K562 (cell line): ENCODE measurements around the gene SYS1. TPM values are rescaled to one million over a fixed set of nuclear protein-coding genes. Genes with fewer than 3 reads are reported as not detected.
A peak's percentile ranks its signal among the peaks of the same experiment; 100 is the strongest.

Source experiments
- CAMTA2 ChIP-seq: fragments of 250-450 bp; sonication (Bioruptor Pico); conservative IDR thresholded peaks from 2 replicates; pipeline ENCODE4 v1.5.1; 2022
- CC2D1A ChIP-seq: fragments of 450-650 bp; IDR thresholded peaks from 2 replicates; pipeline ENCODE4 v1.6.1; 2017; ENCODE audit warnings: mild to moderate bottlenecking
- DMBX1 ChIP-seq: fragments of 250-450 bp; sonication (Bioruptor Pico); IDR thresholded peaks from 2 replicates; pipeline ENCODE4 v1.8.0; 2022; ENCODE audit warnings: inconsistent platforms, mild to moderate bottlenecking, moderate library complexity, borderline replicate concordance
- E2F3 ChIP-seq: fragments of 250-450 bp; sonication (Bioruptor Pico); IDR thresholded peaks from 2 replicates; pipeline ENCODE4 v1.4.0; 2020; ENCODE audit warnings: mild to moderate bottlenecking
- HNRNPH1 ChIP-seq: fragments of 200-400 bp; formaldehyde crosslinking; optimal IDR thresholded peaks from 2 replicates; pipeline ENCODE3; 2017; ENCODE audit warnings: low read depth, mild to moderate bottlenecking, low read length, moderate library complexity
- KLF6 ChIP-seq: fragments of 250-450 bp; sonication (Bioruptor Pico); IDR thresholded peaks from 2 replicates; pipeline ENCODE4 v1.4.0; 2020; ENCODE audit warnings: mild to moderate bottlenecking, moderate library complexity, borderline replicate concordance
- MYC ChIP-seq, 2 experiments: fragments of 250-450 bp in 1 of 2; sonication (Bioruptor Pico) in 1 of 2; IDR thresholded peaks; 2 replicates each; pipeline versions ENCODE4 v1.5.1 to v1.6.1; 2012 to 2021; ENCODE audit warnings: low read depth in 2 of 2, borderline replicate concordance in 1 of 2, improper control_type of control experiment in 1 of 2, low read length in 1 of 2, mild to moderate bottlenecking in 1 of 2, moderate library complexity in 1 of 2
- NFIC ChIP-seq: fragments of 450-650 bp; IDR thresholded peaks from 2 replicates; pipeline ENCODE4 v1.6.1; 2017; ENCODE audit warnings: mild to moderate bottlenecking, inconsistent platforms
- PRMT5 ChIP-seq: sonication (generic); formaldehyde crosslinking; IDR thresholded peaks from 2 replicates; pipeline ENCODE4 v1.5.0; 2020; ENCODE audit warnings: missing genetic modification reagents
- SAP30 ChIP-seq: fragments of 200-600 bp; sonication (generic); IDR thresholded peaks from 2 replicates; pipeline ENCODE4 v1.6.1; 2012; ENCODE audit warnings: borderline replicate concordance, low read depth, mild to moderate bottlenecking, moderate library complexity, low read length, control low read depth, inconsistent platforms; ENCODE audit not compliant: insufficient read depth, poor library complexity, severe bottlenecking
- SMARCA4 ChIP-seq: fragments of 450-650 bp; IDR thresholded peaks from 2 replicates; pipeline ENCODE4 v1.6.1; 2016
- TEAD1 ChIP-seq, 2 experiments: fragments of 450-650 bp in 1 of 2; sonication (generic) in 1 of 2; formaldehyde crosslinking; IDR thresholded peaks; 2 replicates each; pipeline versions ENCODE4 v1.4.0 to v1.8.0; 2020 to 2022; ENCODE audit warnings: mild to moderate bottlenecking in 2 of 2, missing genetic modification reagents in 1 of 2
- ZKSCAN3 ChIP-seq: fragments of 250-450 bp; sonication (Bioruptor Pico); IDR thresholded peaks from 2 replicates; pipeline ENCODE4 v1.4.0; 2020
- ZNF384 ChIP-seq: IDR thresholded peaks from 2 replicates; pipeline ENCODE4 v1.6.1; 2012; ENCODE audit warnings: low read depth, low read length, improper control_type of control experiment
- polyA plus RNA-seq, 8 experiments: library from polyadenylated mRNA; depleted of rRNA in 4 of 8; stranded (reverse) in 5 of 8; unstranded in 3 of 8; fragments of >200 nt; fragmentation: Nextera tagmentation in 2 of 8; fragmentation: Illumina TruSeq in 1 of 8; extraction: Ambion mirVana in 2 of 8; extraction: Trizol in 1 of 8; gene quantifications; 2 replicates each; pipeline versions ENCODE4 v1.2.1 to v1.2.3, GENCODE V29; 2011 to 2014; ENCODE audit warnings: inconsistent platforms in 1 of 8, missing spikeins in 1 of 8
- total RNA-seq, 7 experiments: library from RNA; depleted of rRNA in 6 of 7; stranded (reverse); fragments of >200 nt in 6 of 7; fragmentation: Illumina TruSeq in 2 of 7; extraction: Trizol in 2 of 7; gene quantifications; 2 replicates each; pipeline versions ENCODE4 v1.2.1 to v1.2.3, GENCODE V29; 2011 to 2021; ENCODE audit warnings: low replicate concordance in 1 of 7
- TF ChIP-seq, protein P1 (sequence below): fragments of 450-650 bp; IDR thresholded peaks from 2 replicates; pipeline ENCODE4 v1.6.1; 2017; ENCODE audit warnings: antibody characterized with exemption, mild to moderate bottlenecking
- TF ChIP-seq, protein P2 (sequence below): IDR thresholded peaks from 3 replicates; pipeline ENCODE4 v1.6.1; 2011; ENCODE audit warnings: borderline replicate concordance, mild to moderate bottlenecking; ENCODE audit not compliant: insufficient read length, insufficient read depth
- TF ChIP-seq, protein P3 (sequence below): fragments of 450-650 bp; formaldehyde crosslinking; IDR thresholded peaks from 2 replicates; pipeline ENCODE4 v1.4.0; 2020; ENCODE audit warnings: mild to moderate bottlenecking, moderate library complexity
- TF ChIP-seq, protein P4 (sequence below), 3 experiments: fragments of 200-800 bp in 1 of 3; sonication (Bioruptor generic) in 1 of 3; sonication (generic) in 1 of 3; formaldehyde crosslinking in 1 of 3; IDR thresholded peaks; 2 replicates each; pipeline versions ENCODE4 v1.6.1 to v1.8.0; 2016 to 2022; ENCODE audit warnings: mild to moderate bottlenecking in 2 of 3, missing compliant biosample characterization in 2 of 3, missing genetic modification characterization in 2 of 3, missing genetic modification reagents in 1 of 3
- TF ChIP-seq, protein P5 (sequence below): sonication (generic); formaldehyde crosslinking; IDR thresholded peaks from 2 replicates; pipeline ENCODE4 v1.8.0; 2022; ENCODE audit warnings: mild to moderate bottlenecking, missing genetic modification reagents

SYS1 gene
- total and polyA plus RNA-seq, 9 of the 15 experiments (the other 6 are each of a cell fraction or from before 2014, with no cell fraction given): 11.1 to 25.2 (median 17.5) TPM

DNA sequence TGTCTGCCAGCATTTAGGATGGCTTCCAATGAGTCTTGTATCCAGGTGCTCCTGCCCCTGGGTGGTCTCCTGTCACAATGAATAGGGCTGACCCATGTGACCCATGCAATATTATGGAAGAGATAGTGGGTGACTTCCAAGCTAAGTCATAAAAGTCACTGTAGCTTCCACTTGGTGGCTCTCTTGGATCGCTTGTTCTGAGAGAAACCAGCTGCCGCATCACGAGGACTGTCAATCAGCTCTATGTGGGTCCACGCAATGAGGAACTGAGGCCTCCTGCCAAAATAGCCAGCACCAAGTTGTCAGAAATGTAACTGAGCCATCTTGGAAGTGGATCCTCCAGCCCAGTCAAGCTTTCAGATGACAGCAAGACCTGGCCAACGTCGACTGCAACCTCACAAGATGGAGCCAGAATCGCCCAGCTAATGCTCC lies 40.0 kb upstream of the SYS1 start (continued):
- TF ChIP-seq E2F3 (CRISPR knock-in tag): no peak
- TF ChIP-seq ZNF384: no peak
- TF ChIP-seq SMARCA4: 0 out of 2 replicates have a peak, but pooled peaks have one; percentile 34
- peak in 1 of 2 experiments; percentile 52; a peak in 1 of 4 replicates for TF ChIP-seq TEAD1 (CRISPR knock-in tag; IDR thresholded peaks at IDR 0.05)
- TF ChIP-seq, protein P1, sequence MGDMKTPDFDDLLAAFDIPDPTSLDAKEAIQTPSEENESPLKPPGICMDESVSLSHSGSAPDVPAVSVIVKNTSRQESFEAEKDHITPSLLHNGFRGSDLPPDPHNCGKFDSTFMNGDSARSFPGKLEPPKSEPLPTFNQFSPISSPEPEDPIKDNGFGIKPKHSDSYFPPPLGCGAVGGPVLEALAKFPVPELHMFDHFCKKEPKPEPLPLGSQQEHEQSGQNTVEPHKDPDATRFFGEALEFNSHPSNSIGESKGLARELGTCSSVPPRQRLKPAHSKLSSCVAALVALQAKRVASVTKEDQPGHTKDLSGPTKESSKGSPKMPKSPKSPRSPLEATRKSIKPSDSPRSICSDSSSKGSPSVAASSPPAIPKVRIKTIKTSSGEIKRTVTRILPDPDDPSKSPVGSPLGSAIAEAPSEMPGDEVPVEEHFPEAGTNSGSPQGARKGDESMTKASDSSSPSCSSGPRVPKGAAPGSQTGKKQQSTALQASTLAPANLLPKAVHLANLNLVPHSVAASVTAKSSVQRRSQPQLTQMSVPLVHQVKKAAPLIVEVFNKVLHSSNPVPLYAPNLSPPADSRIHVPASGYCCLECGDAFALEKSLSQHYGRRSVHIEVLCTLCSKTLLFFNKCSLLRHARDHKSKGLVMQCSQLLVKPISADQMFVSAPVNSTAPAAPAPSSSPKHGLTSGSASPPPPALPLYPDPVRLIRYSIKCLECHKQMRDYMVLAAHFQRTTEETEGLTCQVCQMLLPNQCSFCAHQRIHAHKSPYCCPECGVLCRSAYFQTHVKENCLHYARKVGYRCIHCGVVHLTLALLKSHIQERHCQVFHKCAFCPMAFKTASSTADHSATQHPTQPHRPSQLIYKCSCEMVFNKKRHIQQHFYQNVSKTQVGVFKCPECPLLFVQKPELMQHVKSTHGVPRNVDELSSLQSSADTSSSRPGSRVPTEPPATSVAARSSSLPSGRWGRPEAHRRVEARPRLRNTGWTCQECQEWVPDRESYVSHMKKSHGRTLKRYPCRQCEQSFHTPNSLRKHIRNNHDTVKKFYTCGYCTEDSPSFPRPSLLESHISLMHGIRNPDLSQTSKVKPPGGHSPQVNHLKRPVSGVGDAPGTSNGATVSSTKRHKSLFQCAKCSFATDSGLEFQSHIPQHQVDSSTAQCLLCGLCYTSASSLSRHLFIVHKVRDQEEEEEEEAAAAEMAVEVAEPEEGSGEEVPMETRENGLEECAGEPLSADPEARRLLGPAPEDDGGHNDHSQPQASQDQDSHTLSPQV: peak; percentile 87
- TF ChIP-seq SAP30: no peak
- no peak for TF ChIP-seq PRMT5 (CRISPR knock-in tag)
- TF ChIP-seq, protein P2, sequence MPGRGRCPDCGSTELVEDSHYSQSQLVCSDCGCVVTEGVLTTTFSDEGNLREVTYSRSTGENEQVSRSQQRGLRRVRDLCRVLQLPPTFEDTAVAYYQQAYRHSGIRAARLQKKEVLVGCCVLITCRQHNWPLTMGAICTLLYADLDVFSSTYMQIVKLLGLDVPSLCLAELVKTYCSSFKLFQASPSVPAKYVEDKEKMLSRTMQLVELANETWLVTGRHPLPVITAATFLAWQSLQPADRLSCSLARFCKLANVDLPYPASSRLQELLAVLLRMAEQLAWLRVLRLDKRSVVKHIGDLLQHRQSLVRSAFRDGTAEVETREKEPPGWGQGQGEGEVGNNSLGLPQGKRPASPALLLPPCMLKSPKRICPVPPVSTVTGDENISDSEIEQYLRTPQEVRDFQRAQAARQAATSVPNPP: no peak
- peak; percentile 70 for TF ChIP-seq CC2D1A
- peak; percentile 71; the same call in 1 of the 2 replicates for TF ChIP-seq KLF6 (CRISPR knock-in tag)
- TF ChIP-seq, protein P3, sequence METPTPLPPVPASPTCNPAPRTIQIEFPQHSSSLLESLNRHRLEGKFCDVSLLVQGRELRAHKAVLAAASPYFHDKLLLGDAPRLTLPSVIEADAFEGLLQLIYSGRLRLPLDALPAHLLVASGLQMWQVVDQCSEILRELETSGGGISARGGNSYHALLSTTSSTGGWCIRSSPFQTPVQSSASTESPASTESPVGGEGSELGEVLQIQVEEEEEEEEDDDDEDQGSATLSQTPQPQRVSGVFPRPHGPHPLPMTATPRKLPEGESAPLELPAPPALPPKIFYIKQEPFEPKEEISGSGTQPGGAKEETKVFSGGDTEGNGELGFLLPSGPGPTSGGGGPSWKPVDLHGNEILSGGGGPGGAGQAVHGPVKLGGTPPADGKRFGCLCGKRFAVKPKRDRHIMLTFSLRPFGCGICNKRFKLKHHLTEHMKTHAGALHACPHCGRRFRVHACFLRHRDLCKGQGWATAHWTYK (CRISPR knock-in tag): 0 out of 2 replicates have a peak, but pooled peaks have one; percentile 21
- TF ChIP-seq, protein P4, sequence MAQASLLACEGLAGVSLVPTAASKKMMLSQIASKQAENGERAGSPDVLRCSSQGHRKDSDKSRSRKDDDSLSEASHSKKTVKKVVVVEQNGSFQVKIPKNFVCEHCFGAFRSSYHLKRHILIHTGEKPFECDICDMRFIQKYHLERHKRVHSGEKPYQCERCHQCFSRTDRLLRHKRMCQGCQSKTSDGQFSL (CRISPR knock-in tag; IDR thresholded peaks at IDR 0.05): no peak
- TF ChIP-seq, protein P4 (tag; IDR thresholded peaks at IDR 0.05): 0 out of 4 replicates have a peak, but pooled peaks of 1 of the 2 experiments have one; percentile 33
- TF ChIP-seq, protein P5, sequence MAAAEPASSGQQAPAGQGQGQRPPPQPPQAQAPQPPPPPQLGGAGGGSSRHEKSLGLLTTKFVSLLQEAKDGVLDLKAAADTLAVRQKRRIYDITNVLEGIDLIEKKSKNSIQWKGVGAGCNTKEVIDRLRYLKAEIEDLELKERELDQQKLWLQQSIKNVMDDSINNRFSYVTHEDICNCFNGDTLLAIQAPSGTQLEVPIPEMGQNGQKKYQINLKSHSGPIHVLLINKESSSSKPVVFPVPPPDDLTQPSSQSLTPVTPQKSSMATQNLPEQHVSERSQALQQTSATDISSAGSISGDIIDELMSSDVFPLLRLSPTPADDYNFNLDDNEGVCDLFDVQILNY (CRISPR knock-in tag): no peak
- no peak for TF ChIP-seq HNRNPH1
- no peak for TF ChIP-seq ZKSCAN3 (CRISPR knock-in tag)
- peak; percentile 45; the same call in 1 of the 2 replicates for TF ChIP-seq NFIC
- TF ChIP-seq MYC (IDR thresholded peaks at IDR 0.05; ENCODE audit: low read depth, low read length): peak; percentile 67
- no peak for TF ChIP-seq MYC (CRISPR knock-in tag; IDR thresholded peaks at IDR 0.05; ENCODE audit: borderline replicate concordance, low read depth)
- TF ChIP-seq CAMTA2 (CRISPR knock-in tag): no peak
- peak; percentile 56; the same call in 1 of the 2 replicates for TF ChIP-seq DMBX1 (CRISPR knock-in tag)
